ENCODE results near the gene DPP7.
"Not testable (repeated sequence)": the region's sequence is repeated elsewhere in the genome, so short reads cannot be mapped to it uniquely, and the experiment has no call there.

Gene DPP7

DNA sequence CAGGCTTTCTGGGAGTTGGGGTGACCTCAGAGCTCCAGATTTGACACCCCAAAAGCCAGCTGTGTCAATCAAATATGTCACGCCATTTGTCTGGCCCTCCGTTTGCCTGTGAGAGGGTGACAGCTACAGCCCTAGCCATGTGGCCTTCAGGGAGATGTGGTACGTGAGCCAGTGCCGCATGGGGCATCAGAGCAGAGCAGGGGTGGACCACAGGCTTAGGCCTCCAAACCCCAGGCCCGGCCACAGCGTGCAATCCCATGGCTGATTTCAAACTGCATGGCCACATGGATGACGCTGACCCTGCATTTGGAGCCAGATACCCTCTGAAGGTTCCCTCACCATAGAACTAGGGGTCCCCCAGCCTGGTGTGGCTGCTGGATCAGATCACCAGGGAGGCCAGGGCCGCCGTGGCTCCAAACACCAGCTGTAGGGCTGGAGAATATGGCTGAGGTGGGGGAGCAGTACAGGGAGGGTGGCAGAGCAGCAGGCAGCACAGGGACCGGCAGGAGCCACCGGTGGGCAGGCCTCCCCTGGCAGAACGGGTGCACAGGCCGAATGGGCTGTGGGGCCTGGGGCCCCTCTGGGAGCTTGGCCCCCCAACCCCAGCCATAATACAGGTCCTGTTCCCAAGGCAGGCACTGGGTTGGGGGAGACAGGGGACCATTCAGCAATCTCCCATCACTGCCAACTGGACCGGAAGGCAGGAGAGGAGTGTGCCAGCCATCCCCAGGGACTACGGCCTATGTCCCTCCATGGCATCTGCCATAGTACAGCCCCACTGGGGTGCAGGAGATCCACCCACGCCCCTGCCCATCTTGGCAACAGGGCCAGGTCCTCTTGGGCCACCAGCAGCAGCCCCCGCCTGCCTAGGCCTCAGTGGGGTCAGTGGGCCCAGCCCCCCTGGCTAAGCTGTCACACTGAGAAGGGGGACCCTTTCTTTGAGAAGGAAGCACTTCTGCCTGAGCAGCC is 45.7 kb downstream of the DPP7 start:
- DNase-seq = no peak

DNA sequence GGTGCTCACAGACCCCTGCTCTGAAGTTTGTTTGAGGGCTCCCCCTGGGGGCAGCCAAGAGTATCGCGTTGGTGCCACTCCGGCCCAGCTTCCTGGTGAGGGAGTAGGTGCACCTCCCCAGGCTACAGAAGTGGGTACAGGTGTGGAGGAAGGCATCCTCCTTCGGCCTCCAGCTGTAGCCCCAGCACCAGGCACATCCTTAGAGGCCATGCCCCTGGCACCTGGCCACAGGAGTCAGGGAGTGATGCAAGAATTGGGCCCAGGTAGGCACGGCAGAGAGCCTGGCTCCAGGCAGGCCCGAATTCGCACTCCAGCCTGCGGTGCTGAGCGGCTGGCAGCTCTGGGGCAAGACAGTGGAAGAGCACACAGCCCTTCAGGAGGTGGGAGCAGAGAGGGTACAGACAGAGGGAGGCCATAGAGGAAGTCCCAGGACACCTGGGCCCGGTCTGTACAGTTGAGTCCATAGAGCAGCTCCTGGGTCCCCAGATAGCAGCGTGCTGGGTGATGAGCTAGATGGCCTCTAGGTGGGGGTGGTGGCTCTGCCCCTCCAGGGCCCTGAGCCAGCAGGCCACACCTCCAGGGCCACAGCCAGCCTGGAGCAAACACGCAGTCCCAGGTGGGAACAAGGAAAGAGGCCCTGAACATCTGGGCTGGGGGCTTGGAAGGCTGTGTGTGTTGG is 46.5 kb downstream of the DPP7 start:
- DNase-seq = peak; percentile 55

DNA sequence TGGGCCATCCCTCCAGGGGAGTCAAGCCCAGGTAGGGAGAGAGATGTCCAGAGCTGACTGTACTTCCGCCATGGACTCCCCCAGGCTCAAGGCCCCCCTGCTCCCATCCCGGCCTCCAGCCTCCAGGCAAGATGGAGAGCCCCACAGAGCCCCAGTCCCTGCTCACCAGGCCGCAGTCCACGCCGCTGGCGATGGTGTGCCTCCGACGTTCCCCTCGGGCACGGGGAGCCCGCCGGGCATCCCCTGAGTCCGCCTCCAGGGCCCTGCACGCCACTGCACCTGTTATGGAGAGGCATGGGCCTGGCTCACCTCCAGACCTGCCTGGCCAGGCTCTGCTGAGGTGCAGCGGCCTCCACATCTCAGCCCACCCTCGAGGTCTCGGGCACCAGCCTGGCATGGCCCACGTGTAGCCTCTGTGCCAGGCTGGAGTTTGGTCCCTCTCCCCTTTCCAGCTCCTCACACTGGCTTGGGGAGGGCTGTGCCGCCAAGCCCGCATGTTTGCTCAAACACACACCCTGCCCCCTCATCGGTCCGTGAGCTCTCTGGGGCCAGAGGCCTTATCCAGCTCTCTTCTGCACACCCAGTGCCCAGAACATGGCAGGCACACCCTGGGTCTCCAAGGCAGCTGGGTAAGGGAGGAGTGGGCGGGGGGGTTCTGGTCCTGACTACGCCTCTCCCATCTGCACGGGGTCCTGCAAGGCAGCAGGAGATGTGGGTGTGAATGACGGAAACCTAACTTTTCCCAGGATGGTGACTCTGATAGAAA is 48.3 kb downstream of the DPP7 start:
- no peak for DNase-seq

DNA sequence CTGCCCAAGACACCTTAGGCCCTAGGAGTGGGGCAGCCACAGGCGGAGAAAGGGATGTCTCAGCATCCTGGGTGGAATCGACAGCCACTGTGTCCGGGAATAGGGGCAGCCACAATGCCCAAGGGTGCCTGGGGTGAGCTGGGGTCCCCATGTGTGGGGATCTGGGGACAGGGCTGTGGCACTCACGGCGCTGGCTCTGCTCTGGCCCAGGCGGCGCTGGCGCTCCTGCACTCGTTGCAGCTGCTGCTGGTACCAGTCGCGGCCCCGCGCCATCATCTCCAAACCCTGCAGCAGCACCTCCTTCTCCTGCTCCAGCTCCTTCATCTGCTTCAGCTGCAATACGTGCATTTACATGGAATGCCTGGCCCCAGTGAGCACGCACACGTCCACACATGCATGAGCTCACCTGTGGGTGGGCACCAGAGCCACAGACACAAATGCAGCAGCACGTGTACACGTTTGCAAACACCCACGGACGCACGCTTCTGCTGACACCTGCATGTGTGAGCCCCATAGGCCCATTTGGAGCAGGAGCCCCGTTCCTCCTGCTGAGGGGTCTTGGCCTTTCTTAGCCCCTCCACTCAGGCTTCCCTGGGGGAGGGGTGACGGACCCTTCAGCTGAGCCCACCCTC is 49.1 kb downstream of the DPP7 start:
- DNase-seq = no peak

DNA sequence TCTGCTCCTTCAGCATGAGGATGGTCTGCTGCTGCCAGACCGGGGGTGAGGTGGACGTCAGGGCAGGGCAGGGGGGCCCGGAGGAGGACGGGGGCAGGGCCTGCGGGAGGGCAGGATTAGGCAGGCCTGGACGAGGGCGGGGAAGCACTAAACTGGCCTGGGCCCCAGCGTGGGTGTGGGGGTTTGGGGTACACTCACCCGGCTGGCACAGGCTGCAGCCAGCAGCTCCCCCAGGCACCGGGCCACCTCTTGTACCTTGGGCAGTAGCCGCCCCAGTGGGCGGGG is 49.7 kb downstream of the DPP7 start:
- no peak for DNase-seq

DNA sequence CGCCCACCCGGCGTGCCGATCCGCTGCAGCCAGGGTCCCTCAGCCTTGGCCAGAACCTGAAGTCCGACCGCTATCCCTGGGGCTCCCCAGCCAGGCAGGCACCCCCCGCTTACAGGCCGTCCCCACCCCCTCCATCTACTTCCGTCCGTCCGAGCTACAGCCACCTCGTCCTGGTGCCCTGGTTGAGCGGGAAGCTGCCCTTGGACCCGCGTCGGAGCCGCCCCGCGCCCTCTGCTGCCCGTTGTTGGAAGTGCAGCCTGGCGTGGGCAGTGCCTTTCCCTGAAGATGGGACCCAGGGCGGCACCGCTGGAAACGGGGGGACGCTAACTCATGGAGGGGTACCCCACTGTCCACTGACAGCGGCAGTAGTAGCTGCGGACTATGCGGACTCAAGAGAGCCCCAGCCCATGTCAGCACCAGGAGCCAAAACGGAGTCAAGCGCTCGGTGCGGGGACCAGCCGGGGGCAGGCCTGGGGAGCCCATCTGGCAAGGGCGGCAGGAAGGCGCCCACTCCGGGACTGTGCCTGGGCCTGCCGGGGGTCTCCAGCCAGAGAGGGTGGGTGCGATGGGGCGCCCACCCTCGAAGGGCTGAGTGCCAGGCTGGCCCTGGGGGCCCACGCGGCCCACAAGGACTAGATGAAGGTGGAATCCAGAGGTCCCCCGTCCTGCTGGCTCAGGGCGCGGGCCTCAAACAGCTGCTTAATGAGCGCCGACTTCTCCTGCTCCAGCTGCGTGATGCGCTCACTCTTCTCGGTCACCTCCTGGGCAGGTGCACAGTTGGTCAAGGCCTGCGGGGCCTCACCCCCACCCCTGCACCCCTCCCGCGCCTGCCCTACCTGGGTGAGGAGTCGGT is 50.3 kb downstream of the DPP7 start:
- no peak for DNase-seq

DNA sequence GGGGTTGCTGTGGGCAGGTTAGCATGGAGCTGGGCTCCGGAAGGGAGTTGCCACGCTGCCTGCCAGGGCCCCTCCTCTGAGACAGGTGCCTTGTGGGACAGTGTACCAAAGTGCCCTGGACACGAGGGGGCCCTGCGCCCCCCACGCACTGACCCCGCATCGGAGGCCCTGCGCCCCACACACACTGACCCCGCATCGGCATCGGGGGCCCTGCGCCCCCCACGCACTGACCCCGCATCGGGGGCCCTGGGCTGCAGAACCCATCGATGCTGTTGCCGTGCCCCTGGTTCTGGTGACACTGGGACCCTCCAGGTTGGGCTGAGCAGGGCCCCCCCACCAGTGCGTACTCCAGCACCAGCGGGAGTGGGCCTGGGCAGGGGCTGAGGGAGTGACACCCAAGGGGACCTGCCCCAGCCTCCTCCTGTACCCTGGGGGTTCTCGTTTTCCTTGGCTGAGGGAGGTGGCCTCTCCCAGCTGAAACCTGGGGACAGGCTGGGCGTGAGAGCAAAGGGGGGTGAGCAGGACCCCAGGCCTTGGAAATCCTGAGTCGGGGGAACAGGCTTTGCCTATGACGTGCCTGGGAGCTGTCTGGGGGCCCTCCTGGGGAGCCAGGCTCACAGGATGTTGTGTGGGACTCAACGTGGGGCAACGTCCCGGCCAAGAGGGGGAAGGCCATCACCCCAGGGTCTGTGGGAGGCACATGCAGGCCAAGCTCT is 51.1 kb downstream of the DPP7 start:
- no peak for DNase-seq

DNA sequence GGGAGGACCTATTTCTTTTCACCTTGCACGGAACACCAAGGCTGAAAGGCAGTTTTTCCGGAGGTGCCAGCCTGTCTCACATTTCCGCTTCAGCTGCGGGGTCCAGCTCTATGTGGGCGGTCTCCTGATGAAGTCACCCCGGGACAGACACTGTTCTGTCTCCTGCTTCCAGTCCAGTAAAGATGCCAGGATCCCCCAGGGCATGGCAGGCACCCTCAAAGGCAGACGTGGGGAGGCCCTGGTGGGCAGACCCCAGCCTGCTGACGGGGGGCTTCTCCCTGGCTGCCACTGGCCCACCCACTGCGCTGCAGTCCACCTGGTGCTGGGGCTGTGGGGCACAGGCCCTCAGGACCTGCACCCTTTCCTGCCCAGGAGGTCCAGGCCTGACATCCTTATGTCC is 51.7 kb downstream of the DPP7 start:
- not testable (repeated sequence) for DNase-seq

DNA sequence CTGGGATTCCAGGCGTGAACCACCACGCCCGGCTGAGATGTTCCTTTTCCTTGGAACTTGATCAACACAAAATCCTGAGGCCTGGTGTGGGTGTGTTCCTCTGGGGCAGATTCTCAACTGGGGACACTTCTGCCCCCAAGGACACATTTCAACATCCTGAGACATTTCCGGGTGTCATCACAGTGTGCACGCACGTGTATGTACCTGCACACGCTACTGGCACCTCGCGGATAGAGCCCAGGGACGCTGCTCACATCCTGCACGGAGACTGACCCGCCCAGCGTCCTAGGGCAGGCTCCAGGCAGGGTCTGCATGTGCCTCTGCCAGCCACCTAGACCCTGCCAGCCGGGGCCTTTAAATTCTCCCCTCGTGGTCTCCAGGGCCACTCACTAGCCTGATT is 52.1 kb downstream of the DPP7 start:
- no peak for DNase-seq

Measured in NCI-H1694 (cell line).